Measurements from ENCODE around the gene PCSK5. TPM values are rescaled to one million over a fixed set of nuclear protein-coding genes. Genes with fewer than 3 reads are reported as not detected.

The PCSK5 gene
- total RNA-seq, 1 experiment from 2014 or later: 6.9 TPM

- DNase-seq (ENCODE audit: low read depth, low spot score): no peak
- ChIA-PET RAD21 (ENCODE audit: low non-redundant PET in 1 of 2, low total read pairs in 2 of 2, uncharacterized antibody in 2 of 2, unreplicated experiment in 2 of 2) (no interaction called here), CTCF (no interaction called here), POLR2A (no interaction called here)
- no TSS peak for BruUV-seq (replicated peaks)
- intact Hi-C loops (cut with micrococcal nuclease): no loop called here
- H3K9me3 ChIP-seq (ENCODE audit: control insufficient read depth in 1 of 2, insufficient read depth in 1 of 2, low read depth in 1 of 2, low read length in 2 of 2): no peaks in the 10 kb centered on the region
- TF ChIP-seq SIN3A (IDR thresholded peaks at IDR 0.05; ENCODE audit: low read depth) (no peak), FOSL1 (IDR thresholded peaks at IDR 0.05; ENCODE audit: low read depth) (no peak), EZH2 (IDR thresholded peaks at IDR 0.05) (no peak), RAD21 (IDR thresholded peaks at IDR 0.05; ENCODE audit: low read depth) (no peak), ZBTB33 (IDR thresholded peaks at IDR 0.05; ENCODE audit: extremely low read depth, insufficient replicate concordance, low read length) (no peak), EZH2phosphoT487 (IDR thresholded peaks at IDR 0.05; ENCODE audit: borderline replicate concordance) (no peak), REST (IDR thresholded peaks at IDR 0.05; ENCODE audit: low read depth) (no peak), SP1 (IDR thresholded peaks at IDR 0.05; ENCODE audit: low read depth) (no peak), POLR2AphosphoS5 (IDR thresholded peaks at IDR 0.05; ENCODE audit: low read depth, low read length) (no peak)
- H3K36me3 ChIP-seq (ENCODE audit: control insufficient read depth in 1 of 2, insufficient read depth in 2 of 2, low read length in 2 of 2): no peaks in the 10 kb centered on the region
- H4K20me1 ChIP-seq (ENCODE audit: insufficient read depth): no peaks in the 10 kb centered on the region
- H3K4me1 ChIP-seq (ENCODE audit: control insufficient read depth in 1 of 2, insufficient read depth in 2 of 2, low read length in 2 of 2): peaks cover 0 to 10% of the 10 kb centered on the region in 2 experiments; a peak in 2 of 4 replicates
- H3K9me2 ChIP-seq (ENCODE audit: insufficient read depth): no peaks in the 10 kb centered on the region
- no peak overlapping the region for H3K27ac ChIP-seq (ENCODE audit: low read depth, low read length)
- H3K79me2 ChIP-seq (ENCODE audit: insufficient read depth, low read length): no peaks in the 10 kb centered on the region
- no peak for ATAC-seq
- H3K27me3 ChIP-seq (ENCODE audit: insufficient read depth, low read length): no peaks in the 10 kb centered on the region
- H3K9ac ChIP-seq (ENCODE audit: low read length): no peak overlapping the region
- no peak overlapping the region for H3K4me3 ChIP-seq (replicated peaks in 1 of 2; ENCODE audit: low read depth in 1 of 2, low read length in 2 of 2)
- no peak overlapping the region for H2AFZ ChIP-seq (ENCODE audit: low read depth, low read length, poor library complexity, severe bottlenecking)
- H3K4me2 ChIP-seq (ENCODE audit: low read length): no peak overlapping the region
Measured at GRCh38 chr9:76221423-76221822, 330.9 kb downstream of the PCSK5 start.
